BLaER1 treated with 17β-estradiol and CSF1 and Interleukin-3, amounts not matched to agents 10 nM and 100 nM (cell line): ENCODE data around the gene DGKB.

Experiments
- H3K27ac ChIP-seq, 11 experiments: shearing (Covaris generic); formaldehyde crosslinking; 2 replicates each; pipeline ENCODE4 v1.8.1; 2022
- H3K27me3 ChIP-seq, 11 experiments: shearing (Covaris generic); formaldehyde crosslinking; 2 replicates each; pipeline ENCODE4 v1.8.1; 2022
- H3K36me3 ChIP-seq, 11 experiments: shearing (Covaris generic); formaldehyde crosslinking; 2 replicates each; pipeline ENCODE4 v1.8.1; 2022
- H3K4me1 ChIP-seq, 10 experiments: shearing (Covaris generic); formaldehyde crosslinking; 2 replicates each; pipeline ENCODE4 v1.8.1; 2022
- H3K4me2 ChIP-seq, 11 experiments: shearing (Covaris generic); formaldehyde crosslinking; 2 replicates each; pipeline ENCODE4 v1.8.1; 2022
- H3K4me3 ChIP-seq, 10 experiments: shearing (Covaris generic); formaldehyde crosslinking; 2 replicates each; pipeline ENCODE4 v1.8.1; 2022
- H3K9ac ChIP-seq, 11 experiments: shearing (Covaris generic); formaldehyde crosslinking; 2 replicates each; pipeline ENCODE4 v1.8.1; 2022
- H3K9me3 ChIP-seq, 11 experiments: shearing (Covaris generic); formaldehyde crosslinking; replicated peaks in 1 of 11; 2 replicates each; pipeline ENCODE4 v1.8.1; 2022
- H4K20me1 ChIP-seq, 11 experiments: shearing (Covaris generic); formaldehyde crosslinking; 2 replicates each; pipeline ENCODE4 v1.8.1; 2022
- Cebpa-rat ChIP-seq, 11 experiments: shearing (Covaris generic); IDR thresholded peaks; 2 replicates each; pipeline ENCODE4 v1.8.1; 2022

DGKB gene

GRCh38 chr7:14835384-14835783 lies 67.2 kb downstream of the DGKB start:
- no peak overlapping the region for H3K4me2 ChIP-seq
- H3K9ac ChIP-seq: no peak overlapping the region

GRCh38 chr7:14834883-14835282 lies 67.7 kb downstream of the DGKB start:
- H3K4me3 ChIP-seq: no peak overlapping the region
- no peaks in the 10 kb centered on the region for H3K36me3 ChIP-seq
- no peaks in the 10 kb centered on the region for H4K20me1 ChIP-seq
- H3K9me3 ChIP-seq: no peaks in the 10 kb centered on the region
- no peaks in the 10 kb centered on the region for H3K27me3 ChIP-seq
- H3K4me1 ChIP-seq: no peaks in the 10 kb centered on the region
- no peak for TF ChIP-seq Cebpa-rat (IDR thresholded peaks at IDR 0.05)
- no peak overlapping the region for H3K9ac ChIP-seq
- no peak overlapping the region for H3K27ac ChIP-seq
- H3K4me2 ChIP-seq: no peak overlapping the region

More at GRCh38 chr7:14835384-14835783, 67.2 kb downstream of the DGKB start:
- Histone ChIP-seq H3K4me1 (no peaks in the 10 kb centered on the region), H3K27me3 (no peaks in the 10 kb centered on the region), H4K20me1 (no peaks in the 10 kb centered on the region), H3K9me3 (no peaks in the 10 kb centered on the region), H3K27ac (no peak overlapping the region), H3K4me3 (no peak overlapping the region), H3K36me3 (no peaks in the 10 kb centered on the region)
- TF ChIP-seq Cebpa-rat (IDR thresholded peaks at IDR 0.05): no peak

GRCh38 chr7:14834456-14834855 lies 68.1 kb downstream of the DGKB start:
- H3K4me3 ChIP-seq: no peak overlapping the region
- H3K27ac ChIP-seq: no peak overlapping the region
- H3K4me2 ChIP-seq: no peak overlapping the region
- H3K27me3 ChIP-seq: no peaks in the 10 kb centered on the region
- TF ChIP-seq Cebpa-rat (IDR thresholded peaks at IDR 0.05): no peak
- no peaks in the 10 kb centered on the region for H3K4me1 ChIP-seq
- H3K9ac ChIP-seq: no peak overlapping the region
- no peaks in the 10 kb centered on the region for H3K9me3 ChIP-seq
- no peaks in the 10 kb centered on the region for H3K36me3 ChIP-seq
- no peaks in the 10 kb centered on the region for H4K20me1 ChIP-seq

GRCh38 chr7:14833707-14834106 lies 68.8 kb downstream of the DGKB start:
- TF ChIP-seq Cebpa-rat (IDR thresholded peaks at IDR 0.05): no peak
- Histone ChIP-seq H3K27me3 (no peaks in the 10 kb centered on the region), H3K4me3 (no peak overlapping the region), H3K4me2 (no peak overlapping the region), H3K4me1 (no peaks in the 10 kb centered on the region), H4K20me1 (no peaks in the 10 kb centered on the region), H3K27ac (no peak overlapping the region), H3K9ac (no peak overlapping the region), H3K9me3 (no peaks in the 10 kb centered on the region), H3K36me3 (no peaks in the 10 kb centered on the region)

- H3K27ac ChIP-seq: no peak overlapping the region
- H3K9me3 ChIP-seq: no peaks in the 10 kb centered on the region
- no peak for TF ChIP-seq Cebpa-rat (IDR thresholded peaks at IDR 0.05)
- no peaks in the 10 kb centered on the region for H3K36me3 ChIP-seq
- H3K9ac ChIP-seq: no peak overlapping the region
- H3K4me1 ChIP-seq: no peaks in the 10 kb centered on the region
- H3K4me2 ChIP-seq: no peak overlapping the region
- H3K4me3 ChIP-seq: no peak overlapping the region
- H4K20me1 ChIP-seq: no peaks in the 10 kb centered on the region
- H3K27me3 ChIP-seq: no peaks in the 10 kb centered on the region
Observed at GRCh38 chr7:14828053-14828452, 74.5 kb downstream of the DGKB start.

GRCh38 chr7:14826426-14826825 lies 76.1 kb downstream of the DGKB start:
- Histone ChIP-seq H3K27me3 (no peaks in the 10 kb centered on the region), H3K4me1 (no peaks in the 10 kb centered on the region), H3K27ac (no peak overlapping the region), H3K9me3 (no peaks in the 10 kb centered on the region), H4K20me1 (no peaks in the 10 kb centered on the region), H3K4me2 (no peak overlapping the region), H3K4me3 (no peak overlapping the region), H3K9ac (no peak overlapping the region), H3K36me3 (no peaks in the 10 kb centered on the region)
- no peak for TF ChIP-seq Cebpa-rat (IDR thresholded peaks at IDR 0.05)

- Histone ChIP-seq H3K4me1 (no peaks in the 10 kb centered on the region), H3K9ac (no peak overlapping the region), H3K9me3 (no peaks in the 10 kb centered on the region), H3K27ac (no peak overlapping the region), H3K36me3 (no peaks in the 10 kb centered on the region), H3K27me3 (no peaks in the 10 kb centered on the region), H3K4me2 (no peak overlapping the region), H3K4me3 (no peak overlapping the region), H4K20me1 (no peaks in the 10 kb centered on the region)
- TF ChIP-seq Cebpa-rat (IDR thresholded peaks at IDR 0.05): no peak
Observed at GRCh38 chr7:14825912-14826311, 76.6 kb downstream of the DGKB start.

- H3K27ac ChIP-seq: no peak overlapping the region
- H3K4me1 ChIP-seq: no peaks in the 10 kb centered on the region
- no peak overlapping the region for H3K9ac ChIP-seq
- no peak overlapping the region for H3K4me2 ChIP-seq
- H3K4me3 ChIP-seq: no peak overlapping the region
- no peak for TF ChIP-seq Cebpa-rat (IDR thresholded peaks at IDR 0.05)
- no peaks in the 10 kb centered on the region for H4K20me1 ChIP-seq
- no peaks in the 10 kb centered on the region for H3K9me3 ChIP-seq
- H3K36me3 ChIP-seq: no peaks in the 10 kb centered on the region
- H3K27me3 ChIP-seq: no peaks in the 10 kb centered on the region
Observed at GRCh38 chr7:14822481-14822854, 80.1 kb downstream of the DGKB start.

- no peaks in the 10 kb centered on the region for H4K20me1 ChIP-seq
- no peak overlapping the region for H3K27ac ChIP-seq
- no peaks in the 10 kb centered on the region for H3K4me1 ChIP-seq
- H3K4me2 ChIP-seq: no peak overlapping the region
- H3K9me3 ChIP-seq: no peaks in the 10 kb centered on the region
- TF ChIP-seq Cebpa-rat (IDR thresholded peaks at IDR 0.05): no peak
- no peak overlapping the region for H3K4me3 ChIP-seq
- no peak overlapping the region for H3K9ac ChIP-seq
- H3K27me3 ChIP-seq: no peaks in the 10 kb centered on the region
- no peaks in the 10 kb centered on the region for H3K36me3 ChIP-seq
Observed at GRCh38 chr7:14821757-14822480, 80.6 kb downstream of the DGKB start.

GRCh38 chr7:14818871-14819270 lies 83.7 kb downstream of the DGKB start:
- no peak overlapping the region for H3K9ac ChIP-seq
- H3K4me1 ChIP-seq: peaks cover 0 to 10% (median 7%) of the 10 kb centered on the region in 10 experiments; a peak in 11 of 20 replicates
- no peaks in the 10 kb centered on the region for H3K9me3 ChIP-seq
- H3K27ac ChIP-seq: no peak overlapping the region
- no peak for TF ChIP-seq Cebpa-rat (IDR thresholded peaks at IDR 0.05)
- H3K4me3 ChIP-seq: no peak overlapping the region
- no peaks in the 10 kb centered on the region for H4K20me1 ChIP-seq
- no peaks in the 10 kb centered on the region for H3K27me3 ChIP-seq
- H3K4me2 ChIP-seq: no peak overlapping the region
- H3K36me3 ChIP-seq: no peaks in the 10 kb centered on the region
